ENCODE data around the gene SEPHS2.

The SEPHS2 gene

DNA sequence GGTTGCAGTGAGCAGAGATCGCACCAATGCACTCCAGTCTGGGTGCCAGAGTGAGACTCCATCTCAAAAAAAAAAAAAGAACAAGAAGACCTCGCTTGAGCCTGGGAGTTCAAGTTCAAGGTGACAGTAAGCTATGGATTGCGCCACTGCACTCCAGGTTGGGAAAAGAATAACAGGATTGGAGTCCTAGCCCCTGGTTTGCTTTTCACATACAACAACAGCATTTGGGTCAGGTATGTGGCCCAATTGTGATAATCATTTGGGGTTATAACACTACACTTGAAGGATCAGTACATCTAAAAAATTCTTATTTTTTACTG lies 3.4 kb upstream of the SEPHS2 start:
- no peak overlapping the region for H3K27ac ChIP-seq (ENCODE audit: extremely low read depth, low read depth, low read length)

DNA sequence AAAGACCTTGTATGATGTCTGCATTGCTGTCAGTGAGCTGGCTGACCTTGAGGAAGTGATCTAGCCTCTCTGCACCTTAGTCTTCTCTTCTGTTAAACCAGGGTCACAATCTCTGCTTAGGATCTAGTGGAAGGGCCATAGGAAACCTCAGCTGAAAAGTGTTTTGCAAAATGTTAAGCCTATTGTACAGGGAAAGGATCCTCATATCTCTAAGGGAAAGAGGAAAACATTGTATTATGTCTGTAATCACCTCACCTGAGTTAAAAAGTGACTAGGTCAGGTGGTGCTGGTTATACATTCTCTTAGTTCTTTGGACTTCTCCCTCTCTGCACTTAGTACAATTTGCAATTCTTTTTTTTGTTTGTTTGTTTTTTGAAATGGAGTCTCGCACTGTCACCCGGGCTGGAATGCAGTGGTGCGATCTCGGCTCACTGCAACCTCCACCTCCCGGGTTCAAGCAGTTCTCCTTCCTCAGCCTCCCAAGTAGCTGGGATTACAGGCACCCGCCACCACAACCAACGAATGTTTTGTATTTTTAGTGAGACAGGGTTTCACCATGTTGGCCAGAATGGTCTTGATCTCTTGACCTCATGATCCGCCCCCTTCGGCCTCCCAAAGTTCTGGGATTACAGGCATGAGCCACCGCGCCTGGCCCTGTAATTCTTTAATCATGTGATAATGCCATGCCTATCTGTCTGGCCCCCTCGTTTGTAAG lies 2.0 kb upstream of the SEPHS2 start:
- Histone ChIP-seq H3K27ac (ENCODE audit: extremely low read depth, low read depth, low read length) (no peak overlapping the region), H3K4me3 (ENCODE audit: low read depth, low read length) (no peak overlapping the region), H3K36me3 (ENCODE audit: control insufficient read depth in 2 of 2, insufficient read depth in 1 of 2, low read length in 2 of 2) (peaks cover 0 to 22% of the 10 kb centered on the region in 2 experiments; a peak in 2 of 3 replicates), H3K4me1 (ENCODE audit: control insufficient read depth, insufficient read depth, low read length) (peaks cover 3% of the 10 kb centered on the region; the same call in 1 of the 2 replicates), H3K9me3 (ENCODE audit: control insufficient read depth, insufficient read depth, low read depth, low read length) (no peaks in the 10 kb centered on the region)
- ChIA-PET CTCF (interaction anchor here (0.5 to 3.8 kb wide), 11 partner anchors 12 to 202 kb away, joined by 3 to 39 read pairs (median 4); partner anchors contain the start of genes DCTPP1 and ZNF771), POLR2A (interaction anchor here (0.7 to 1.4 kb wide), 2 partner anchors 33 to 125 kb away, joined by 4 read pairs; no protein-coding TSS in a partner anchor)
- TF ChIP-seq PRDM1 (tag by site-specific recombination; IDR thresholded peaks at IDR 0.05), result peak; percentile 54
- no peak for TF ChIP-seq EGR2 (tag by site-specific recombination; IDR thresholded peaks at IDR 0.05; ENCODE audit: low read depth)
- TF ChIP-seq ZNF768 (tag by site-specific recombination; IDR thresholded peaks at IDR 0.05), result no peak
- TF ChIP-seq, protein P1, sequence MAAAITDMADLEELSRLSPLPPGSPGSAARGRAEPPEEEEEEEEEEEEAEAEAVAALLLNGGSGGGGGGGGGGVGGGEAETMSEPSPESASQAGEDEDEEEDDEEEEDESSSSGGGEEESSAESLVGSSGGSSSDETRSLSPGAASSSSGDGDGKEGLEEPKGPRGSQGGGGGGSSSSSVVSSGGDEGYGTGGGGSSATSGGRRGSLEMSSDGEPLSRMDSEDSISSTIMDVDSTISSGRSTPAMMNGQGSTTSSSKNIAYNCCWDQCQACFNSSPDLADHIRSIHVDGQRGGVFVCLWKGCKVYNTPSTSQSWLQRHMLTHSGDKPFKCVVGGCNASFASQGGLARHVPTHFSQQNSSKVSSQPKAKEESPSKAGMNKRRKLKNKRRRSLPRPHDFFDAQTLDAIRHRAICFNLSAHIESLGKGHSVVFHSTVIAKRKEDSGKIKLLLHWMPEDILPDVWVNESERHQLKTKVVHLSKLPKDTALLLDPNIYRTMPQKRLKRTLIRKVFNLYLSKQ (tag by site-specific recombination; IDR thresholded peaks at IDR 0.05; ENCODE audit: borderline replicate concordance), result no peak

More for the DNA sequence above, 3.4 kb upstream of the SEPHS2 start:
- Histone ChIP-seq H3K9me3 (ENCODE audit: control insufficient read depth, insufficient read depth, low read depth, low read length) (no peaks in the 10 kb centered on the region), H3K4me3 (ENCODE audit: low read depth, low read length) (no peak overlapping the region), H3K36me3 (ENCODE audit: control insufficient read depth in 2 of 2, insufficient read depth in 1 of 2, low read length in 2 of 2) (peaks cover 0 to 10% of the 10 kb centered on the region in 2 experiments; a peak in 1 of 3 replicates), H3K4me1 (ENCODE audit: control insufficient read depth, insufficient read depth, low read length) (no peaks in the 10 kb centered on the region)
- POLR2A ChIA-PET, result interaction anchor here (0.7 kb wide), 1 partner anchor 76 kb away, joined by 5 read pairs; no protein-coding TSS in a partner anchor
- CTCF ChIA-PET, result interaction anchor here (0.6 to 3.8 kb wide), 48 partner anchors 8 to 461 kb away, joined by 3 to 39 read pairs (median 5); partner anchors contain the start of genes DCTPP1, ZNF688, ZNF689 and ZNF747
- TF ChIP-seq ZNF155 (tag by site-specific recombination; IDR thresholded peaks at IDR 0.05) (no peak), SETDB1 (IDR thresholded peaks at IDR 0.05; ENCODE audit: insufficient read length, low read length) (no peak), HOXD13 (CRISPR knock-in tag; IDR thresholded peaks at IDR 0.05; ENCODE audit: borderline replicate concordance) (no peak), ZNF677 (tag by site-specific recombination; IDR thresholded peaks at IDR 0.05) (no peak), ZNF266 (tag by site-specific recombination; IDR thresholded peaks at IDR 0.05; ENCODE audit: low read depth) (no peak), SP7 (tag by site-specific recombination; IDR thresholded peaks at IDR 0.05) (no peak)
- TF ChIP-seq, protein P2, sequence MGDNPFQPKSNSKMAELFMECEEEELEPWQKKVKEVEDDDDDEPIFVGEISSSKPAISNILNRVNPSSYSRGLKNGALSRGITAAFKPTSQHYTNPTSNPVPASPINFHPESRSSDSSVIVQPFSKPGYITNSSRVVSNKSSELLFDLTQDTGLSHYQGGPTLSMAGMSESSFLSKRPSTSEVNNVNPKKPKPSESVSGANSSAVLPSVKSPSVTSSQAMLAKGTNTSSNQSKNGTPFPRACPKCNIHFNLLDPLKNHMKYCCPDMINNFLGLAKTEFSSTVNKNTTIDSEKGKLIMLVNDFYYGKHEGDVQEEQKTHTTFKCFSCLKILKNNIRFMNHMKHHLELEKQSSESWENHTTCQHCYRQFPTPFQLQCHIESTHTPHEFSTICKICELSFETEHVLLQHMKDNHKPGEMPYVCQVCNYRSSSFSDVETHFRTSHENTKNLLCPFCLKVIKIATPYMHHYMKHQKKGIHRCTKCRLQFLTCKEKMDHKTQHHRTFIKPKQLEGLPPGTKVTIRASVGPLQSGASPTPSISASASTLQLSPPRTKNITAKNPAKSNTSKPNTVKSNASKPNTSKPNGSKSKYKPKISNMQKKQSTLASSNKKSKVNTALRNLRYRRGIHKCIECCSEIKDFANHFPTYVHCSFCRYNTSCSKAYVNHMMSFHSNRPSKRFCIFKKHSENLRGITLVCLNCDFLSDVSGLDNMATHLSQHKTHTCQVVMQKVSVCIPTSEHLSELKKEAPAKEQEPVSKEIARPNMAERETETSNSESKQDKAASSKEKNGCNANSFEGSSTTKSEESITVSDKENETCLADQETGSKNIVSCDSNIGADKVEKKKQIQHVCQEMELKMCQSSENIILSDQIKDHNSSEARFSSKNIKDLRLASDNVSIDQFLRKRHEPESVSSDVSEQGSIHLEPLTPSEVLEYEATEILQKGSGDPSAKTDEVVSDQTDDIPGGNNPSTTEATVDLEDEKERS (tag by site-specific recombination; IDR thresholded peaks at IDR 0.05), result no peak

DNA sequence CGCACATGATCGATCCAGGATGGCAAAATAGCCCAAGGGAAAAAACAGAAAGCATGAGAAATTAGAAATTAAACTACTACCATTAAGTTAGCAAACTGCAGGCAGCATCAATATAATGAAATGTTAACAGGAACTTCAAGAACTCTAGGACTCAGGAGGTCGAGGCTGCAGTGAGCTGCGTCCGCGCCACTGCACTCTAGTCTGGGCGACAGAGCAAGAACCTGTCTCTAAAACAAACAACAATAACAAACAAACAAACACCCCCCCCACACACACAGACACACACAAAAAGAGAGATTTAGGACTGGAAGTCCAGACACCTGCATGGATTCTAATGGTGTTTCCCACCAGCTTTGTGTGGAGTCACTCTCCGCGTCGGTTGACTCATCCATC lies 525 bp upstream of the SEPHS2 start:
- Histone ChIP-seq H3K27ac (ENCODE audit: extremely low read depth, low read depth, low read length) (peak overlapping the region; percentile 13; the same call in 1 of the 2 replicates), H3K4me1 (ENCODE audit: control insufficient read depth, insufficient read depth, low read length) (peaks cover 3% of the 10 kb centered on the region; the same call in 1 of the 2 replicates), H3K9me3 (ENCODE audit: control insufficient read depth, insufficient read depth, low read depth, low read length) (no peaks in the 10 kb centered on the region), H3K36me3 (ENCODE audit: control insufficient read depth in 2 of 2, insufficient read depth in 1 of 2, low read length in 2 of 2) (peaks cover 0 to 22% of the 10 kb centered on the region in 2 experiments; a peak in 2 of 3 replicates), H3K4me3 (ENCODE audit: low read depth, low read length) (peak overlapping the region; percentile 79)
- ChIA-PET POLR2A (interaction anchor here (0.6 to 1.5 kb wide), 2 partner anchors 83 to 164 kb away, joined by 3 to 5 read pairs; partner anchors contain the start of gene ZNF689), CTCF (interaction anchor here (0.6 to 3.8 kb wide), 7 partner anchors 9 to 183 kb away, joined by 3 to 21 read pairs (median 3); partner anchors contain the start of gene DCTPP1)
- TF ChIP-seq ZNF16 (tag by site-specific recombination; IDR thresholded peaks at IDR 0.05; ENCODE audit: low read depth) (no peak), HOXD13 (CRISPR knock-in tag; IDR thresholded peaks at IDR 0.05; ENCODE audit: borderline replicate concordance) (0 out of 2 replicates have a peak, but pooled peaks have one; percentile 42), ZNF2 (tag by site-specific recombination; IDR thresholded peaks at IDR 0.05) (0 out of 2 replicates have a peak, but pooled peaks have one; percentile 4), SETDB1 (IDR thresholded peaks at IDR 0.05; ENCODE audit: insufficient read length, low read length) (no peak)
- TF ChIP-seq, protein P3, sequence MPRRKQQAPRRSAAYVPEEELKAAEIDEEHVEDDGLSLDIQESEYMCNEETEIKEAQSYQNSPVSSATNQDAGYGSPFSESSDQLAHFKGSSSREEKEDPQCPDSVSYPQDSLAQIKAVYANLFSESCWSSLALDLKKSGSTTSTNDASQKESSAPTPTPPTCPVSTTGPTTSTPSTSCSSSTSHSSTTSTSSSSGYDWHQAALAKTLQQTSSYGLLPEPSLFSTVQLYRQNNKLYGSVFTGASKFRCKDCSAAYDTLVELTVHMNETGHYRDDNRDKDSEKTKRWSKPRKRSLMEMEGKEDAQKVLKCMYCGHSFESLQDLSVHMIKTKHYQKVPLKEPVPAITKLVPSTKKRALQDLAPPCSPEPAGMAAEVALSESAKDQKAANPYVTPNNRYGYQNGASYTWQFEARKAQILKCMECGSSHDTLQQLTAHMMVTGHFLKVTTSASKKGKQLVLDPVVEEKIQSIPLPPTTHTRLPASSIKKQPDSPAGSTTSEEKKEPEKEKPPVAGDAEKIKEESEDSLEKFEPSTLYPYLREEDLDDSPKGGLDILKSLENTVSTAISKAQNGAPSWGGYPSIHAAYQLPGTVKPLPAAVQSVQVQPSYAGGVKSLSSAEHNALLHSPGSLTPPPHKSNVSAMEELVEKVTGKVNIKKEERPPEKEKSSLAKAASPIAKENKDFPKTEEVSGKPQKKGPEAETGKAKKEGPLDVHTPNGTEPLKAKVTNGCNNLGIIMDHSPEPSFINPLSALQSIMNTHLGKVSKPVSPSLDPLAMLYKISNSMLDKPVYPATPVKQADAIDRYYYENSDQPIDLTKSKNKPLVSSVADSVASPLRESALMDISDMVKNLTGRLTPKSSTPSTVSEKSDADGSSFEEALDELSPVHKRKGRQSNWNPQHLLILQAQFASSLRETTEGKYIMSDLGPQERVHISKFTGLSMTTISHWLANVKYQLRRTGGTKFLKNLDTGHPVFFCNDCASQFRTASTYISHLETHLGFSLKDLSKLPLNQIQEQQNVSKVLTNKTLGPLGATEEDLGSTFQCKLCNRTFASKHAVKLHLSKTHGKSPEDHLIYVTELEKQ (tag by site-specific recombination; IDR thresholded peaks at IDR 0.05; ENCODE audit: borderline replicate concordance), result no peak
- TF ChIP-seq, protein P4, sequence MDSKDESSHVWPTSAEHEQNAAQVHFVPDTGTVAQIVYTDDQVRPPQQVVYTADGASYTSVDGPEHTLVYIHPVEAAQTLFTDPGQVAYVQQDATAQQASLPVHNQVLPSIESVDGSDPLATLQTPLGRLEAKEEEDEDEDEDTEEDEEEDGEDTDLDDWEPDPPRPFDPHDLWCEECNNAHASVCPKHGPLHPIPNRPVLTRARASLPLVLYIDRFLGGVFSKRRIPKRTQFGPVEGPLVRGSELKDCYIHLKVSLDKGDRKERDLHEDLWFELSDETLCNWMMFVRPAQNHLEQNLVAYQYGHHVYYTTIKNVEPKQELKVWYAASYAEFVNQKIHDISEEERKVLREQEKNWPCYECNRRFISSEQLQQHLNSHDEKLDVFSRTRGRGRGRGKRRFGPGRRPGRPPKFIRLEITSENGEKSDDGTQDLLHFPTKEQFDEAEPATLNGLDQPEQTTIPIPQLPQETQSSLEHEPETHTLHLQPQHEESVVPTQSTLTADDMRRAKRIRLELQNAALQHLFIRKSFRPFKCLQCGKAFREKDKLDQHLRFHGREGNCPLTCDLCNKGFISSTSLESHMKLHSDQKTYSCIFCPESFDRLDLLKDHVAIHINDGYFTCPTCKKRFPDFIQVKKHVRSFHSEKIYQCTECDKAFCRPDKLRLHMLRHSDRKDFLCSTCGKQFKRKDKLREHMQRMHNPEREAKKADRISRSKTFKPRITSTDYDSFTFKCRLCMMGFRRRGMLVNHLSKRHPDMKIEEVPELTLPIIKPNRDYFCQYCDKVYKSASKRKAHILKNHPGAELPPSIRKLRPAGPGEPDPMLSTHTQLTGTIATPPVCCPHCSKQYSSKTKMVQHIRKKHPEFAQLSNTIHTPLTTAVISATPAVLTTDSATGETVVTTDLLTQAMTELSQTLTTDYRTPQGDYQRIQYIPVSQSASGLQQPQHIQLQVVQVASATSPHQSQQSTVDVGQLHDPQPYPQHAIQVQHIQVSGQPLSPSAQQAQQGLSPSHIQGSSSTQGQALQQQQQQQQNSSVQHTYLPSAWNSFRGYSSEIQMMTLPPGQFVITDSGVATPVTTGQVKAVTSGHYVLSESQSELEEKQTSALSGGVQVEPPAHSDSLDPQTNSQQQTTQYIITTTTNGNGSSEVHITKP (tag by site-specific recombination; IDR thresholded peaks at IDR 0.05), result 0 out of 2 replicates have a peak, but pooled peaks have one; percentile 34

Data from HEK293 (cell line).